Heart left ventricle (tissue), 16 donors: ENCODE results near the gene RBAK. TPM values are rescaled to one million over a fixed set of nuclear protein-coding genes. Genes with fewer than 3 reads are reported as not detected.

Source experiments
- ATAC-seq, 4 donors: fragments of 200-7000 bp; cut with Tn5 transposase; one replicate each; pipeline ENCODE4 v1.9.1; 2020 to 2022; ENCODE audit warnings: moderate library complexity in 4 of 4, mild to moderate bottlenecking in 3 of 4, moderate number of reproducible peaks in 1 of 4
- DNase-seq, 5 donors: peaks; one replicate each; pipeline ENCODE4 v3.0.0-alpha.2; 2020
- H3K27ac ChIP-seq, 12 donors: fragments of 200-600 bp; sonication (generic) in 4 of 12; one replicate each; pipeline versions ENCODE4 v1.5.0 to v1.8.0; 2016 to 2022; ENCODE audit warnings: mild to moderate bottlenecking in 2 of 12
- H3K27me3 ChIP-seq, 9 donors: fragments of 200-600 bp; sonication (generic) in 2 of 9; one replicate each; pipeline versions ENCODE4 v1.5.1 to v1.8.0; 2016 to 2022; ENCODE audit warnings: mild to moderate bottlenecking in 3 of 9
- H3K36me3 ChIP-seq, 9 donors: fragments of 200-600 bp; sonication (generic) in 2 of 9; one replicate each; pipeline versions ENCODE4 v1.5.0 to v1.8.0; 2018 to 2022; ENCODE audit warnings: mild to moderate bottlenecking in 2 of 9
- H3K4me1 ChIP-seq, 12 donors: fragments of 200-600 bp; sonication (generic) in 4 of 12; one replicate each; pipeline versions ENCODE4 v1.5.0 to v1.8.0; 2016 to 2022; ENCODE audit warnings: mild to moderate bottlenecking in 3 of 12
- H3K4me3 ChIP-seq, 12 donors: fragments of 200-600 bp; sonication (generic) in 4 of 12; one replicate each; pipeline versions ENCODE4 v1.5.0 to v1.8.0; 2017 to 2022; ENCODE audit warnings: mild to moderate bottlenecking in 9 of 12, moderate library complexity in 4 of 12
- H3K9me3 ChIP-seq, 12 donors: fragments of 200-600 bp; sonication (generic) in 4 of 12; one replicate each; pipeline versions ENCODE4 v1.5.0 to v1.8.0; 2016 to 2022; ENCODE audit warnings: mild to moderate bottlenecking in 1 of 12
- POLR2A ChIP-seq, 2 donors: fragments of 450-650 bp; IDR thresholded peaks; one replicate each; pipeline ENCODE4 v1.6.1; 2017; ENCODE audit warnings: antibody characterized with exemption in 2 of 2, mild to moderate bottlenecking in 2 of 2, moderate library complexity in 2 of 2
- whole genome bisulfite sequencing, 4 donors: extraction: QIAGEN DNeasy Blood & Tissue Kit in 2 of 4; methylation state at CpG; one replicate each; pipeline versions ENCODE4 v1.1.5 to v1.1.7; 2013 to 2018; 5-methylcytosine and 5-hydroxymethylcytosine counted together
- intact Hi-C, 10 donors: fragments of 100-400 bp; cut with DNase I; formaldehyde crosslinking; loops; one replicate each; pipeline versions ENCODE4 v1.11.1 to v1.14.2; 2022
- long read RNA-seq, 3 donors: library from polyadenylated mRNA; unstranded; transcript quantifications; one replicate each; pipeline ENCODE4 v2.0.0, GENCODE V29; 2020 to 2021
- polyA plus RNA-seq, 2 donors: library from polyadenylated mRNA; stranded (reverse); fragments of 200-250 nt; gene quantifications; one replicate each; pipeline ENCODE4 v1.2.3, GENCODE V29; 2013
- total RNA-seq, 9 donors: library from RNA; depleted of rRNA in 2 of 9; stranded (reverse); fragments of >200 nt in 2 of 9; fragmentation: NEBNext Ultra II Directional in 3 of 9; extraction: Animal tissue kit (Norgen Biotek cat#: 25700) in 3 of 9; gene quantifications; one replicate each; pipeline versions ENCODE4 v1.1.0 to v1.2.4, GENCODE V29; 2016 to 2023
- TF ChIP-seq, protein P1 (sequence below), 12 donors: fragments of 200-600 bp; sonication (generic) in 4 of 12; IDR thresholded peaks; one replicate each; pipeline versions ENCODE4 v1.5.0 to v1.8.0; 2018 to 2022; ENCODE audit warnings: antibody characterized with exemption in 12 of 12, mild to moderate bottlenecking in 5 of 12
- donor health status: ischemic (EF 13 %, LVEDD 7.1; RV severe dilation, severe dysfunction).
- donor health status: healthy with polysubstance abuse.
- donor health status: DM: no; HTN: yes; CAD: no.
- donor health status: DM: no; HTN: no; CAD: no.
- donor health status: ischemic (EF 25% LVEDD 6.9; RV normal size, moderate dysfunction).
- donor health status: ischemic (EF 25% LVEDD 5.7; RV mildly dilated, moderate dysfunction).
- donor health status: healthy.
- donor health status: DM: yes; HTN: yes; CAD: no.
- donor health status: ischemic (EF 35%, LVEDD 5.7; RV mildly dilated, moderate dysfunction).
- donor health status: nonischemic (EF 11% LVEDD 7.7; RV severe dilation, severe dysfunction).
- donor health status: DM: yes; HTN: yes; CAD: no.
- donor health status: PGD.
- donor health status: ischemic (EF 29% LVEDD 5.4; RV normal size, mild dysfunction).
- donor health status: nonischemic (EF 23%, LVEDD 6.1; RV moderate dilation, normal function).

RBAK gene
- total RNA-seq (10 to 100 TPM in 2 of 9 donors, 1 to 10 TPM in 7; 4.6 to 10.6 (median 8.4) TPM), polyA plus RNA-seq (1 to 10 TPM; 4.2 to 5.3 TPM)
- long read RNA-seq, donor 1, full-length matches to known transcripts: 4 of 6 reads
- long read RNA-seq, donor 1, partial matches to known transcripts: 0 of 6 reads
- long read RNA-seq, donor 1, other reads (novel, unspliced or antisense): 2 of 6 reads
- long read RNA-seq, donor 2, full-length matches to known transcripts: 1 of 1 reads
- long read RNA-seq, donor 2, partial matches to known transcripts: 0 of 1 reads
- long read RNA-seq, donor 2, other reads (novel, unspliced or antisense): 0 of 1 reads
- long read RNA-seq, donor 3, full-length matches to known transcripts: 3 of 9 reads
- long read RNA-seq, donor 3, partial matches to known transcripts: 0 of 9 reads
- long read RNA-seq, donor 3, other reads (novel, unspliced or antisense): 6 of 9 reads

DNA sequence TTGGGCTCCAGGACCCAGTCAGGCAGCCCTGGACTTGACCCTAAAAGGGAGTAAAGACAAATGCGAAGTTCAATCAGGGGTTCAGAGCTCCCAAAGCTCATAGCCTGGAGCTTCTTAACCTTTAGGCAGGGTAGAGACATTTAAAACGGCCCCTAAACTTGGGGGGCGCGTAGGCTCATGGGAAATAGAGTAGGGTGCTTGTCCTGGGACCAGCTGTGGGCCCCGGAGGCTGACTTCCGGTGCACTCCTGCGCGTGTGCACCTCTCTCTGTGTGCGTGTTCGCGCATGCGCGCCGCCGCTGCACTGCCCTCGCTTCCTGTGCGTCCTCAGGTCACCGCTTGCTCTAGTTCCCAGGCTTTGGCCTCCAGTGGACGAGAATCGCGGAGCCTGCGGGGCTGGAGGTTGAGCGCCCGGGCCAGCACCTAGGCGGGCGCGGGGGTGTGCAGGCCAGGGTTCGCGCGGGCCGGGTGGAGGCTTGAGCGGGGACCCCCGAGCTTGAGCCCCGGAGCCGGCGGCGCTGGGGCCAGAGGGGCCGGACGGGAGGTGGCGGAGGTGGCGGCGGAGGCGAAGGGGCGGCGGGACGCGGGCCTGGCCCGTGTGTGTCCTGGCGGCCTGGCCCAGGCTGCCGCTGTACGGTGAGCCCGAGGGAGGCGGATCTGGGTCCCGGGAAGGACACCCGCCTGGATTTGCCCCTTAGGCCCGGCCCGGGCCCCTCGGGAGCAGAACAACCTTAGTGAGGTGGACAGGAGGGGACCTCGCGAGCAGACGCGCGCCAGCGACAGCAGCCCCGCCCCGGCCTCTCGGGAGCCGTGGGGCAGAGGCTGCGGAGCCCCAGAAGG is at the start of gene RBAK:
Gene RBAK, plus strand, starts transcription at position 303 of the 839 bp plus-strand sequence. CDS start 2,217 bp downstream, outside the sequence.
- ATAC-seq (peak; percentile 100), DNase-seq (peak; percentile 94 to 98 (median 97))
- TF ChIP-seq POLR2A (IDR thresholded peaks at IDR 0.05): peak in 1 of 2 donors; percentile 62
- TF ChIP-seq, protein P1, sequence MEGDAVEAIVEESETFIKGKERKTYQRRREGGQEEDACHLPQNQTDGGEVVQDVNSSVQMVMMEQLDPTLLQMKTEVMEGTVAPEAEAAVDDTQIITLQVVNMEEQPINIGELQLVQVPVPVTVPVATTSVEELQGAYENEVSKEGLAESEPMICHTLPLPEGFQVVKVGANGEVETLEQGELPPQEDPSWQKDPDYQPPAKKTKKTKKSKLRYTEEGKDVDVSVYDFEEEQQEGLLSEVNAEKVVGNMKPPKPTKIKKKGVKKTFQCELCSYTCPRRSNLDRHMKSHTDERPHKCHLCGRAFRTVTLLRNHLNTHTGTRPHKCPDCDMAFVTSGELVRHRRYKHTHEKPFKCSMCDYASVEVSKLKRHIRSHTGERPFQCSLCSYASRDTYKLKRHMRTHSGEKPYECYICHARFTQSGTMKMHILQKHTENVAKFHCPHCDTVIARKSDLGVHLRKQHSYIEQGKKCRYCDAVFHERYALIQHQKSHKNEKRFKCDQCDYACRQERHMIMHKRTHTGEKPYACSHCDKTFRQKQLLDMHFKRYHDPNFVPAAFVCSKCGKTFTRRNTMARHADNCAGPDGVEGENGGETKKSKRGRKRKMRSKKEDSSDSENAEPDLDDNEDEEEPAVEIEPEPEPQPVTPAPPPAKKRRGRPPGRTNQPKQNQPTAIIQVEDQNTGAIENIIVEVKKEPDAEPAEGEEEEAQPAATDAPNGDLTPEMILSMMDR (IDR thresholded peaks at IDR 0.05): peak in 1 of 12 donors; percentile 17
- Histone ChIP-seq H3K4me1 (peaks cover 0 to 10% (median 5%) of the 10 kb centered on the region in 12 donors), H3K27ac (peak within 1 kb of the TSS; percentile 70 to 93 (median 86)), H3K36me3 (peaks cover 3 to 28% (median 20%) of the 10 kb centered on the region in 9 donors), H3K27me3 (no peaks in the 10 kb centered on the region), H3K9me3 (peaks cover 0 to 10% (median 0%) of the 10 kb centered on the region in 12 donors), H3K4me3 (peak within 1 kb of the TSS; percentile 63 to 97 (median 83))
- intact Hi-C loops: loop anchor here in 1 of 10 donors (5.0 kb wide), 1 partner anchor 73 kb away; no protein-coding TSS in a partner anchor
- 1% methylated on average over 43 to 69 of the region's 69 CpGs for WGBS, 4 donors

DNA sequence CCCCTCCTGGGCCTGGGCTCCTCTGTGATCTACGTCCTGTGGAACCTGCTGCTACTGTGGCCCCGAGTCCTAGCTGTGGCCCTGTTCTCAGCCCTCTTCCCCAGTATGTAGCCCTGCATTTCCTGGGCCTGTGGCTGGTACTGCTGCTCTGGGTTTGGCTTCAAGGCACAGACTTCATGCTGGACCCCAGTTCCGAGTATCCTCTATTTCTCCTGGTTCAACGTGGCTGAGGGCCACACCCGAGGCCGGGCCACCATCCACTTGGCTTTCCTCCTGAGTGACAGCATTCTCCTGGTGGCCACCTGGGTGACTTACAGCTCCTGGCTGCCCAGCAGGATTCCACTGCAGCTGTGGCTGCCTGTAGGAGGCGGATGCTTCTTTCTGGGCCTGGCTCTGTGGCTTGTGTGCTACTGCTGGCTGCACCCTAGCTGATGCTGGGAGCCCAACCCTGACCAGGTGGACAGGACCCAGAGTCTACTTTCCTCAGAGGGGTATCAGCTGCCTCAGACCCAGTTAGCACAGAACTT is 48.9 kb upstream of the RBAK start:
- no peak overlapping the region for H3K27ac ChIP-seq
- intact Hi-C loops: no loop called here
- TF ChIP-seq, protein P1 (IDR thresholded peaks at IDR 0.05): no peak
- TF ChIP-seq POLR2A (IDR thresholded peaks at IDR 0.05): no peak
- ATAC-seq (no peak), DNase-seq (no peak)
- no peaks in the 10 kb centered on the region for H3K4me1 ChIP-seq
- H3K36me3 ChIP-seq: peaks cover 0 to 76% (median 70%) of the 10 kb centered on the region in 9 donors
- H3K27me3 ChIP-seq: no peaks in the 10 kb centered on the region
- 89 to 96% (median 92%) methylated on average over 6 to 7 of the region's 7 CpGs for WGBS, 4 donors
- H3K9me3 ChIP-seq: no peaks in the 10 kb centered on the region
- H3K4me3 ChIP-seq: no peak overlapping the region

DNA sequence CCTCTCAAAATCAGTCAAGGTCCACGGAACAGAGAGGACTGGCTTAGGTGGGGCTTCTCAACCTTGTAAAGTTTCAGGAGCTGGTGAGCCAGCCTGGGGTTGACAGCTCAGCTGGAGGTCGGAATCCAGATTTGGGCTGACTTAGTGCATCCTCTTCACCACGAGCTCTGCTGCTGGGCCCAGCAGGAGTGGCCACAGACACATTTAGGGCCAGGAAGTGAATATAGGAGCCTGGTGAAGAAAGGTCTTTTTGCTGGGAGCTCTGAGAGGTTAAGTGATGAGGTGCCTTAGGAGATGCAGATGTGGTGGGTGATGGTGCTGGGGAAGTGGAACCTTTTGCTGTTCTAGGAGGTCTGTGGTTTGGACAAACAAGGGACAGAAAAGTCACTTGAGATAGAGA is 47.4 kb upstream of the RBAK start:
- intact Hi-C loops: no loop called here
- no peak for ATAC-seq
- TF ChIP-seq, protein P1 (IDR thresholded peaks at IDR 0.05): no peak
- no peak for TF ChIP-seq POLR2A (IDR thresholded peaks at IDR 0.05)
- Histone ChIP-seq H3K4me1 (no peaks in the 10 kb centered on the region), H3K4me3 (no peak overlapping the region), H3K27me3 (no peaks in the 10 kb centered on the region), H3K27ac (no peak overlapping the region), H3K36me3 (peaks cover 0 to 75% (median 56%) of the 10 kb centered on the region in 9 donors), H3K9me3 (no peaks in the 10 kb centered on the region)
- no peak for DNase-seq
- 80 to 93% (median 91%) methylated on average over 3 of the region's 3 CpGs for WGBS, 4 donors
